VCaP (cell line): Measurements from ENCODE around the gene ALOXE3.
A peak's percentile ranks its signal among the peaks of the same experiment; 100 is the strongest.

Experiments
- H3K27ac ChIP-seq: fragments of 450-650 bp; 2 replicates; pipeline ENCODE4 v1.5.1; 2017
- TF ChIP-seq, protein P1 (sequence below): fragments of 450-650 bp; conservative IDR thresholded peaks from 2 replicates; pipeline ENCODE4 v1.5.1; 2017; ENCODE audit warnings: mild to moderate bottlenecking, moderate library complexity

ALOXE3 gene

DNA sequence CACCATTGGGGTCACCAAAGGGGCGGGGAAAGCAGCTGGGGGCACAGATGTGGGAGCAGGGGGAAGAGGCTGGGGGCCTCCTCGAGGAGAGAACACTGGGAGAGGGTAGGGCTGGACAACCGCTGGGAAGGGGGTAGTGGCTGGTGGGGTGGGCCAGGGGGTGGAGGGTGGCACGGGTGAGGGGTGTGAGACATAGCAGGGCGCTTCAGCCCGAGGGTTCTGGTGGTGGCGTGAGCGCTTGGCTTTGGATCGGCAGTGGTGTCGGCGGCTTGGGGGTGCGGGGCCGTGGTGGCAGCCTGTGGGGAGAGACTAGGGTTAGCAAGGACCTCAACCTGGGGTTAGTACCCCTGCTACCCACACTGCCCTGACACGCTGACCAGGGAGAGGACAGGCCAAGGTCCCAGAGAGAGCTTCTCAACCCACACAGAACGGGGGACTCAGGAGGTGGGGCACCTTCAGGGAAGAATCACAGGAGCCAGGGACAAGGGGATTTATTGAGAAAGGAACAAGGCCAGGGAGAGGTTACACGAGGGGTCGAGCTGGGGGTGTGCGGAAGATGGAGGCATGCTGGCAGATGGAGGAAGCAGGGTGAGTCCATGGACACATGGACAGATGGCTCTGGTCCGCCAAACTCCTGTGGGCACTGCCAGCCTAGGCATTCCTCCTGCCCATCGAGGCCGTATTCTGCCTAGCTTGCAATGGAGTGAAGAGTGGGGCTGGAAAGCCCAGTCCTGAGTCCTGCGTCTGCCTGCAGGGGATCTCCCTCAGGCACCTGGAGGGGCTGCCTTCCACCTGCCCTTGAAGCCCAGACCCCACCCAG is 25.5 kb upstream of the ALOXE3 start:
- no peak overlapping the region for H3K27ac ChIP-seq
- TF ChIP-seq, protein P1, sequence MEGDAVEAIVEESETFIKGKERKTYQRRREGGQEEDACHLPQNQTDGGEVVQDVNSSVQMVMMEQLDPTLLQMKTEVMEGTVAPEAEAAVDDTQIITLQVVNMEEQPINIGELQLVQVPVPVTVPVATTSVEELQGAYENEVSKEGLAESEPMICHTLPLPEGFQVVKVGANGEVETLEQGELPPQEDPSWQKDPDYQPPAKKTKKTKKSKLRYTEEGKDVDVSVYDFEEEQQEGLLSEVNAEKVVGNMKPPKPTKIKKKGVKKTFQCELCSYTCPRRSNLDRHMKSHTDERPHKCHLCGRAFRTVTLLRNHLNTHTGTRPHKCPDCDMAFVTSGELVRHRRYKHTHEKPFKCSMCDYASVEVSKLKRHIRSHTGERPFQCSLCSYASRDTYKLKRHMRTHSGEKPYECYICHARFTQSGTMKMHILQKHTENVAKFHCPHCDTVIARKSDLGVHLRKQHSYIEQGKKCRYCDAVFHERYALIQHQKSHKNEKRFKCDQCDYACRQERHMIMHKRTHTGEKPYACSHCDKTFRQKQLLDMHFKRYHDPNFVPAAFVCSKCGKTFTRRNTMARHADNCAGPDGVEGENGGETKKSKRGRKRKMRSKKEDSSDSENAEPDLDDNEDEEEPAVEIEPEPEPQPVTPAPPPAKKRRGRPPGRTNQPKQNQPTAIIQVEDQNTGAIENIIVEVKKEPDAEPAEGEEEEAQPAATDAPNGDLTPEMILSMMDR, result no peak

DNA sequence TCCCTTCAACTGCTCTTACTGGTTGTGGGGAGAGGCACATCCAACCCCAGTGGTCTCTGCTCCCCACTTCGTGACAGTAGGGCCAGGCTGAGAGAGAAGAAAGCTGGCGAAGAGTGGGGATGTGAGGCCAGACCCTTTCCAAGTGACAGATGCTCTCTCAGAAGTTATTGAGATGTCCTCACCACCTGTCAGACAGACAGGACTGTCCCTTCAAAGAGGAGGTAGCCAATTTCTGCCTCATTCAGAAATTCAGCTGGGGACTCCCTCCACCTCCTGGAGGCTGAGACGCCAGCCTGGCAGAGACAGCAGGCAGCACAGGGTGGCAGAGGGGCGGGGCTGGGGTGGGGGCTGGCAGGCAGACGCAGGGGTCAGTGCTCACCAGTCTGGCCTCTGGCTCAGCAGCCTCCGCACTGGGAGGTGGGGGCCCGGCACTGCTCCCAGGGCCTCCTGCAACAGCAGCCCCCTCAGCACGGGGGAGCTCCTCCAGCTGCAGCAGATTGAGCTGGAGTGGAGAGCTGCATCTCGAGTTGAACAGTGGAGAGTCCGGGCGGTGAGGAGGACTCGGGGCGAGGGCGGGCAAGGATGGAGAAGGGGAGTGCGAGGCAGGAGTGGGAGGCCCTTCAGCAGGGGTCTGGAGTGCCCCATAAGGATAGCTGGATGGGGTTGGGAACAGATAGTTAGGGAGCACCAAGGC is 24.7 kb upstream of the ALOXE3 start:
- TF ChIP-seq, protein P1, result no peak
- H3K27ac ChIP-seq, result no peak overlapping the region

DNA sequence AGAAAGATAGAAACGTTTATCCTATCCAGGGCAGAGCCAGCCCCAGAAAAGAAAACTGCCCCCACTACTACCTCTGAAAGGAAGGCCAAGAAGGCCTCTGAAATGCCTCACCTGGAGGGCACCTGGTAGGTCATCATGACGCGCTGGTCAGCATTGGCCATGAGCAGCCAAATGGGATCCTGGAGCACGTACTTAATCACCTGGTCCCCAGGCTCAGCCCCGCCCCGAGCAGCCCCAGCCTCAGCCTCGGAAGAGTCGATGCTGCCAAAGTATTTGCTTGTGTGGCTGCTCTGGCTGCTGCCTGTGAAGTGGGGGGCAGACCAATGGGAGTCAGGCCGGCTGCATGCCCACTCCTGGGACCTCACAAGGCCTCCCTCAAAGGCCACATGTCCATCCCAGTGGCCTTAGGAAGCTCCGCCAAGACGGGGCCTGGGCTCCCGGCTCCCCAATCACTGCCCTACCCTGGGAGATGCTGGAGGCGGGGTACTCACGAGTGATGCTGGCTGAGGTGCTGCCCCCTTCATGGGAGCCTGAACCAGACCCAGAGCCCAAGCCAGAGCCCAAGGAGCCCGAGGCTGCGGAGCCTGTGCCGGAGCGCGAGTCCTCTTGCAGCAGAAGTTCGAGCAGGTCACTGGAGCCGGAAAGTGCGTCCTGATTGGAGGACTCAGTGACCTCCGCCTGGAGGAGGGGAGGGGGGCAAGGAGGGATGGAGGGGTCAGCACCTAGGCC is 24.0 kb upstream of the ALOXE3 start:
- H3K27ac ChIP-seq, result no peak overlapping the region
- TF ChIP-seq, protein P1, result no peak

DNA sequence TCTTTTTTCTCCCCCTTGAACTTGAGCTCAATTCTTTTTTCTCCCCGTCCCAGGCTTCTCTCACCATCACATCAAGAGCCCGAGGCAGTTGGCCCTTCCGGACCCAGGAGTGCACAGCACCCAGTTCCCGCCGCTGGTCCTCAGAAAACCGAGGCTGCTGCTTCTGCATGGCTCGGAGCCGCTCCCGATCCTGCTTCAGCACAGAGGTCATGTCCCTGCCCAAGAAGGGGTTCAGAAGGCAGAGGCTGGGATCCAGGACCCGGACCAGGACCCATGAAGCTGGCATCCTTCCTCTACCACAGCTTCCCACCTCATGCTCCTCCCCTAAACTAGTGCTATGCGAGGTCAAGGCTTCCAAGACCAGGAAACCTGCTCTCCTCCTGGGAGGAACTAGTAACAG is 23.4 kb upstream of the ALOXE3 start:
- H3K27ac ChIP-seq, result no peak overlapping the region
- TF ChIP-seq, protein P1, result no peak

DNA sequence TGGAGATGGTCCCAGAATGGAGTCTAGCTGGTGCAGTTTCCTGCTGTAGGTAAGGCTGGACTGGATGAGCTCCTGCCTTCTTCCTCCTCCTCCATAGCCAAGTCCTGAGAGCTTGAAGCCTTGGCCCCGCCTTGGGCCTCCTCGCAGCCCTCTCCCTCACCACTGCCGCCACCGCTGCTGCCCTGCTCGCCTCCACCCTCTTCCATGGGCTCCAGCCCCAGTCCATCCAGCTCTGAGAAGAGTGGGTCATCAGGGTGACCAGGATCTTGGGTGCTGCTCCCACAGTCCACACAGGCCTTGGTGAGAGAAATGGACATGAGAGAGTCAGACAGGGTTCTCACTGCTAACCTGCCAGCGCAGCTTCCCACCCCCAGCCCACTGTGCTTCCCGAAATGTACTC is 22.7 kb upstream of the ALOXE3 start:
- TF ChIP-seq, protein P1, result no peak
- H3K27ac ChIP-seq, result no peak overlapping the region

DNA sequence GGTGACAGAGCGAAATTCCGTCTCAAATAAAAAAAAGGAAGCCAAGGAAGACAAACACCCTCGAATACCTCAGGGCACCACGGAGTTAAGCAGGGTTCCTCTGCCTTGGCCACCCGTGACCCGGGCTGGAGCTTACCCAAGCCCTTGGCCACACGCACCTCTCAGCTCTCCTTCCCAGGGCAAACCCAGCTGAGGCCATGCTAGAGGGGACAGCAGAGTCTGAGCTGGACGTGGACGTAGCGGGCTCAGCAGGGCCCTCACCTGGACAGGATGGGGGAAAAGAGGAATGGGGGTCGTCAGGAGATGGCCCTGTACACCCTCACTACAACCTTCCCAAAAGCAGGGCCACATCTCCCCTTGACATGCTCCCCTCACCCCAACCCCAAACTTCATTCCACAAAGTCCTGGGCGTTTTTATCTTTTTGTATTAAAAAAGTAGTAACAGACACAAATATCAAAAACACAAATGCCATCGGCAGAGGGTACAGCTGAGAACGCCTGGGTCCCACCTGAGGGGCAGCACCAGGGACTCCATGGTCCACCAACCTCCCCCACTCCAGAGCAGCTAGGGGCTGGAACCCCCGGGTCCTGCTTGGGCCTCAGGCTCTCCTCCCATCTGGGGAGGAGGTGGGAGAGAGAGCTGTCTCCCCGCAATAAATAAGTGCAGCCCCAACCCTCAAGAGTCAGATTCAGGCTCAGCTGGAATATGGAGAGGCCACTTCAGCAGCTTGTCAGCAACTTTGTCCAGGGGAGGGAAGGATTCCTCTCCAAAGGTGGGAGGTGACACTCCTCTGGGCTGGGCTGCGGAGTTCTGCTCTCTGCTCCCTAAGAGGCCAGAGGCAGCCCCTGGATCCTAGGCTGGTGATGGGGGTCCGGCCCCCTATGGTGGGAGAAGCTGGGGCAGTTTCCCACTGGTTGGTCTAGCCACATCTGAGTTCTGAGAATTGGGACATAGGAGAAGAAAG is 22.0 kb upstream of the ALOXE3 start:
- TF ChIP-seq, protein P1, result no peak
- H3K27ac ChIP-seq, result peak overlapping the region; percentile 62
